ENCODE results near the gene MGLL. TPM values are rescaled to one million over a fixed set of nuclear protein-coding genes. Genes with fewer than 3 reads are reported as not detected.

Gene MGLL
- total and polyA plus RNA-seq, 9 of the 15 experiments (the other 6 are each of a cell fraction or from before 2014, with no cell fraction given) = 0.12 to 0.32 (median 0.18) TPM; not detected in 6

DNA sequence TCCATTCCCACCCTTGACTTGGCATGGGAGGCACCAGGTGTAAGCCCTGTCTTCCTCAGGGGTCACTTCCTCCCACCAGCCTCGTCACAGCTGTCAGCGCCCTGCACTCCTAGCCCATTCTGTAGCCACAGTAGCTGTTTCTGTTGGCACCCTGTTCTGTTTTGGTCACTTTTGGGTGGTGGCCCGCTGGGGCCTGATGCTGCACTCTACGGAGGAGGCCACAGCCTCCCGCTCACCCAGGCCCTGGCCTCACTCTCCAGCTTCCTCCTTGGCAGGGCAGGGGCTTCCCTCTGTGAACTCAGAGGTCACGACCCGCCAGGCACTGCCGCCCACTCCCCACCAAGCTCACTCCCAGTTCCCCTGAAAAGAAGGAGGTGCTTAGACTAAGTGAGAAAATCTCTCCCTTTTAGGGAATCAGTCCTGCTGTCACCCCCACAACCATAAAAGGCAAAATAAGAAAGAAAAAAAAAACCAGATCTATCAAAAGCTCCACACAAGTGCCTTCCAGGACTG lies 68.4 kb downstream of the MGLL start:
- Histone ChIP-seq H3K27ac (ENCODE audit: extremely low read depth, low read depth, low read length) (no peak overlapping the region), H3K9ac (ENCODE audit: insufficient read depth in 1 of 2, low read depth in 2 of 2, low read length in 2 of 2) (no peak overlapping the region), H3K4me3 (no peak overlapping the region), H3K4me1 (replicated peaks in 1 of 2; ENCODE audit: control insufficient read depth in 2 of 2, insufficient read depth in 2 of 2, low read length in 2 of 2) (no peaks in the 10 kb centered on the region), H3K36me3 (ENCODE audit: control insufficient read depth, insufficient read depth, low read length) (no peaks in the 10 kb centered on the region), H2AFZ (ENCODE audit: low read depth, low read length) (no peak overlapping the region), H3K9me1 (ENCODE audit: control insufficient read depth, insufficient read depth, low read length) (no peaks in the 10 kb centered on the region), H3K79me2 (ENCODE audit: control insufficient read depth, insufficient read depth, low read length) (no peaks in the 10 kb centered on the region), H4K20me1 (replicated peaks; ENCODE audit: control insufficient read depth, insufficient read depth, low read length) (peaks cover 3% of the 10 kb centered on the region; the same call in 1 of the 2 replicates), H3K9me3 (replicated peaks; ENCODE audit: control insufficient read depth, insufficient read depth, low read depth, low read length) (no peaks in the 10 kb centered on the region), H3K27me3 (ENCODE audit: control insufficient read depth in 2 of 2, insufficient read depth in 2 of 2, low read length in 2 of 2) (peaks cover 10 to 63% of the 10 kb centered on the region in 2 experiments), H3K4me2 (ENCODE audit: insufficient read depth, low read length) (no peak overlapping the region)
- ATAC-seq (no peak), DNase-seq (ENCODE audit: extremely low read depth in 1 of 4, low spot score in 3 of 4) (no peak), FAIRE-seq (no peak)
- POLR2A ChIA-PET = no interaction called here
- intact Hi-C loops (cut with micrococcal nuclease) = no loop called here
- in situ Hi-C loops (cut with MboI) = no loop called here
- WGBS (ENCODE audit: insufficient coverage, low coverage, missing lambda C conversion rate) = 0% methylated on average over 6 of the region's 8 CpGs
- BruUV-seq (replicated peaks) = no TSS peak
- CTCF ChIA-PET (ENCODE audit: low intra/inter-chr PET ratio) = no interaction called here
- TF ChIP-seq DDX20 (tag; IDR thresholded peaks at IDR 0.05; ENCODE audit: low read depth) (no peak), ZBTB17 (CRISPR knock-in tag; IDR thresholded peaks at IDR 0.05) (no peak), PHB2 (IDR thresholded peaks at IDR 0.05; ENCODE audit: low read depth) (no peak), TCF3 (CRISPR knock-in tag; IDR thresholded peaks at IDR 0.05) (no peak), STAT6 (CRISPR knock-in tag; IDR thresholded peaks at IDR 0.05) (no peak), ZNF644 (tag; IDR thresholded peaks at IDR 0.05; ENCODE audit: low read depth) (no peak), TSHZ1 (CRISPR knock-in tag; IDR thresholded peaks at IDR 0.05) (no peak), ZNF121 (CRISPR knock-in tag; conservative IDR thresholded peaks at IDR 0.05) (no peak), ZBTB7A (IDR thresholded peaks at IDR 0.05; ENCODE audit: borderline replicate concordance, control insufficient read depth, low read depth, low read length) (no peak), GTF2E2 (tag; IDR thresholded peaks at IDR 0.05) (no peak), NFXL1 (CRISPR knock-in tag; IDR thresholded peaks at IDR 0.05) (no peak), SIN3A (IDR thresholded peaks at IDR 0.05; ENCODE audit: borderline replicate concordance in 2 of 2, control insufficient read depth in 1 of 2, low read depth in 2 of 2, low read length in 2 of 2) (no peak), POLR3G (IDR thresholded peaks at IDR 0.05; ENCODE audit: extremely low read depth, insufficient read length, insufficient replicate concordance) (no peak), HDGF (IDR thresholded peaks at IDR 0.05) (no peak), NUFIP1 (IDR thresholded peaks at IDR 0.05; ENCODE audit: partially characterized antibody) (no peak)
- TF ChIP-seq, protein P1, sequence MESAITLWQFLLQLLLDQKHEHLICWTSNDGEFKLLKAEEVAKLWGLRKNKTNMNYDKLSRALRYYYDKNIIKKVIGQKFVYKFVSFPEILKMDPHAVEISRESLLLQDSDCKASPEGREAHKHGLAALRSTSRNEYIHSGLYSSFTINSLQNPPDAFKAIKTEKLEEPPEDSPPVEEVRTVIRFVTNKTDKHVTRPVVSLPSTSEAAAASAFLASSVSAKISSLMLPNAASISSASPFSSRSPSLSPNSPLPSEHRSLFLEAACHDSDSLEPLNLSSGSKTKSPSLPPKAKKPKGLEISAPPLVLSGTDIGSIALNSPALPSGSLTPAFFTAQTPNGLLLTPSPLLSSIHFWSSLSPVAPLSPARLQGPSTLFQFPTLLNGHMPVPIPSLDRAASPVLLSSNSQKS (CRISPR knock-in tag; IDR thresholded peaks at IDR 0.05) = no peak
